H9 (cell line): ENCODE data around the gene TMEM169. TPM values are rescaled to one million over a fixed set of nuclear protein-coding genes. Genes with fewer than 3 reads are reported as not detected.

Experiments
- DNase-seq: peaks from one replicate; pipeline ENCODE4 v3.0.0-alpha.2; 2017
- H2AFZ ChIP-seq: one replicate; pipeline ENCODE4 v1.6.1; 2013; ENCODE audit warnings: mild to moderate bottlenecking, low read length, control low read depth, moderate library complexity
- H2AK5ac ChIP-seq: 2 replicates; pipeline ENCODE4 v1.6.1; 2013; ENCODE audit warnings: low read length, control low read depth, mixed read lengths; ENCODE audit not compliant: insufficient read length
- H2BK120ac ChIP-seq: one replicate; pipeline ENCODE4 v1.6.1; 2013; ENCODE audit warnings: low read depth, mild to moderate bottlenecking, low read length, control low read depth, inconsistent platforms; ENCODE audit not compliant: poor library complexity, severe bottlenecking
- H2BK12ac ChIP-seq: 2 replicates; pipeline ENCODE4 v1.6.1; 2013; ENCODE audit warnings: low read length, control low read depth, mixed read lengths, low read depth; ENCODE audit not compliant: insufficient read length
- H2BK15ac ChIP-seq: 2 replicates; pipeline ENCODE4 v1.6.1; 2013; ENCODE audit warnings: low read depth, low read length, control low read depth
- H2BK20ac ChIP-seq: one replicate; pipeline ENCODE4 v1.6.1; 2013; ENCODE audit warnings: low read depth, mild to moderate bottlenecking, low read length, control low read depth, inconsistent platforms; ENCODE audit not compliant: poor library complexity, severe bottlenecking
- H2BK5ac ChIP-seq: 2 replicates; pipeline ENCODE4 v1.6.1; 2013; ENCODE audit warnings: low read length, control low read depth, mixed read lengths; ENCODE audit not compliant: insufficient read length
- H3K14ac ChIP-seq: 2 replicates; pipeline ENCODE4 v1.6.1; 2013; ENCODE audit warnings: low read length, control low read depth; ENCODE audit not compliant: insufficient read depth
- H3K18ac ChIP-seq: 2 replicates; pipeline ENCODE4 v1.6.1; 2013; ENCODE audit warnings: low read depth, mild to moderate bottlenecking, mixed read lengths, low read length, control low read depth; ENCODE audit not compliant: insufficient read length
- H3K23ac ChIP-seq: 2 replicates; pipeline ENCODE4 v1.6.1; 2013; ENCODE audit warnings: low read length, control low read depth, mixed read lengths, low read depth; ENCODE audit not compliant: insufficient read length
- H3K23me2 ChIP-seq: 2 replicates; pipeline ENCODE4 v1.6.1; 2013; ENCODE audit warnings: low read depth, mild to moderate bottlenecking, mixed read lengths, low read length, control low read depth; ENCODE audit not compliant: insufficient read length, poor library complexity, severe bottlenecking
- H3K27ac ChIP-seq: 2 replicates; pipeline ENCODE4 v1.5.1; 2013; ENCODE audit warnings: low read length, control low read depth, mixed read lengths, low read depth; ENCODE audit not compliant: insufficient read length
- H3K27me3 ChIP-seq: 2 replicates; pipeline ENCODE4 v1.6.1; 2013; ENCODE audit warnings: low read length, control low read depth, inconsistent platforms; ENCODE audit not compliant: insufficient read depth
- H3K4ac ChIP-seq: 2 replicates; pipeline ENCODE4 v1.6.1; 2013; ENCODE audit warnings: low read depth, mild to moderate bottlenecking, control low read depth, inconsistent platforms, low read length, moderate library complexity
- H3K4me1 ChIP-seq: 2 replicates; pipeline ENCODE4 v1.6.1; 2013; ENCODE audit warnings: low read length, control low read depth, inconsistent platforms; ENCODE audit not compliant: insufficient read depth
- H3K4me2 ChIP-seq: 2 replicates; pipeline ENCODE4 v1.6.1; 2013; ENCODE audit warnings: low read length, control low read depth, mixed read lengths; ENCODE audit not compliant: insufficient read length, insufficient read depth
- H3K56ac ChIP-seq: 2 replicates; pipeline ENCODE4 v1.6.1; 2013; ENCODE audit warnings: low read depth, mild to moderate bottlenecking, mixed read lengths, low read length, control low read depth; ENCODE audit not compliant: insufficient read length
- H3K79me1 ChIP-seq: 2 replicates; pipeline ENCODE4 v1.6.1; 2013; ENCODE audit warnings: low read depth, mild to moderate bottlenecking, moderate library complexity, low read length, control low read depth, inconsistent platforms; ENCODE audit not compliant: insufficient read depth, poor library complexity, severe bottlenecking
- H3K79me2 ChIP-seq: 2 replicates; pipeline ENCODE4 v1.6.1; 2013; ENCODE audit warnings: low read length, control low read depth, inconsistent platforms; ENCODE audit not compliant: insufficient read depth
- H3K9ac ChIP-seq: 2 replicates; pipeline ENCODE4 v1.6.1; 2013; ENCODE audit warnings: low read length, control low read depth, mixed read lengths; ENCODE audit not compliant: insufficient read length; ENCODE audit errors: extremely low read depth
- H3K9me3 ChIP-seq: one replicate; pipeline ENCODE4 v1.6.1; 2013; ENCODE audit warnings: low read depth, low read length, inconsistent platforms; ENCODE audit not compliant: control insufficient read depth
- H3T11ph ChIP-seq: one replicate; pipeline ENCODE4 v1.6.1; 2013; ENCODE audit warnings: mild to moderate bottlenecking, low read length, control low read depth, inconsistent platforms
- H4K20me1 ChIP-seq: one replicate; pipeline ENCODE4 v1.6.1; 2013; ENCODE audit not compliant: control insufficient read depth, insufficient read length, insufficient read depth
- H4K5ac ChIP-seq: 2 replicates; pipeline ENCODE4 v1.6.1; 2013; ENCODE audit warnings: low read depth, mild to moderate bottlenecking, mixed read lengths, low read length, control low read depth; ENCODE audit not compliant: insufficient read length
- H4K8ac ChIP-seq: replicated peaks from 2 replicates; pipeline ENCODE4 v1.6.1; 2013; ENCODE audit warnings: low read length, control low read depth, mixed read lengths, low read depth; ENCODE audit not compliant: insufficient read length
- H4K91ac ChIP-seq: 2 replicates; pipeline ENCODE4 v1.6.1; 2013; ENCODE audit warnings: low read depth, mild to moderate bottlenecking, moderate library complexity, mixed read lengths, low read length, control low read depth; ENCODE audit not compliant: insufficient read length
- H3K27ac Mint-ChIP-seq, 3 experiments: 2 replicates in 2 of 3; 3 replicates in 1 of 3; pipeline ENCODE4 v1.8.0; 2020 to 2021; ENCODE audit warnings: mixed read lengths in 3 of 3, mild to moderate bottlenecking in 1 of 3, moderate library complexity in 1 of 3
- H3K27me3 Mint-ChIP-seq: 2 replicates; pipeline ENCODE4 v1.8.0; 2021; ENCODE audit warnings: low read depth, mild to moderate bottlenecking, moderate library complexity, mixed read lengths
- H3K36me3 Mint-ChIP-seq, 3 experiments: 2 replicates in 2 of 3; 3 replicates in 1 of 3; pipeline ENCODE4 v1.8.0; 2020 to 2021; ENCODE audit warnings: low read depth in 3 of 3, mixed read lengths in 3 of 3; ENCODE audit not compliant: insufficient read depth in 1 of 3
- H3K4me1 Mint-ChIP-seq, 2 experiments: 2 replicates each; pipeline ENCODE4 v1.8.0; 2020; ENCODE audit warnings: mixed read lengths in 2 of 2
- H3K4me3 Mint-ChIP-seq, 2 experiments: 2 replicates in 1 of 2; 3 replicates in 1 of 2; pipeline ENCODE4 v1.8.0; 2020 to 2021; ENCODE audit warnings: mild to moderate bottlenecking in 2 of 2, mixed read lengths in 2 of 2, moderate library complexity in 1 of 2
- H3K9me3 Mint-ChIP-seq, 2 experiments: 2 replicates in 1 of 2; 3 replicates in 1 of 2; pipeline ENCODE4 v1.8.0; 2020; ENCODE audit warnings: mild to moderate bottlenecking in 2 of 2, mixed read lengths in 2 of 2, moderate library complexity in 1 of 2
- WGBS: extraction: QIAGEN DNeasy Blood & Tissue Kit; methylation state at CpG from one replicate; pipeline ENCODE4 v1.1.7; 2013; ENCODE audit warnings: missing lambda C conversion rate, low lambda C conversion rate, mixed read lengths; ENCODE audit not compliant: insufficient read length; ENCODE audit errors: extremely low coverage; 5-methylcytosine and 5-hydroxymethylcytosine counted together
- total RNA-seq: library from RNA; stranded (reverse); gene quantifications from 2 replicates; pipeline ENCODE4 v1.2.1, GENCODE V29; 2021
- TF ChIP-seq, protein P1 (sequence below): fragments of 200-600 bp; sonication (generic); conservative IDR thresholded peaks from 3 replicates; pipeline ENCODE4 v1.8.0; 2021; ENCODE audit warnings: antibody characterized with exemption, mild to moderate bottlenecking

TMEM169 gene
- total RNA-seq, 1 experiment from 2014 or later: 1.0 TPM

DNA sequence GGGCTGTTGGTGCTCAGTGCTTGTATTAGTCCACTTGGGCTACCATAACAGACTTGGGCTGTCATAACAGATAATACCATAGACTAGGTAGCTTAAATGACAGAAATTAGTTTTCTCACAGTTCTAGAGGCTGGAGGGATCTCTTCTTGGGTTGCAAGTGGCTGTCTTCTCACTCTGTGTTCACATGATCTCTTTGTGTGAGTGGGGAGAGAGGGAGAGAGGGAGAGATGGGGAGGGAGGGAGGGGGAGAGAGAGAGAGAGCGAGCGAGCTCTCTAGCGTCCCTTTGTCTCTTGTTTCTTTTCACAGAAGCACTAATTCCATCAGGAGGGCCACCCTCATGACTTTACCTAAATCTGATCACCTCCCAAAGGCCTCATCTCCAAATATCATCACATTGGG is 23.0 kb downstream of the TMEM169 start:
- no peak overlapping the region for H4K8ac ChIP-seq
- no peak overlapping the region for H2BK20ac ChIP-seq
- no peak overlapping the region for H2AK5ac ChIP-seq
- no peak overlapping the region for H3K18ac ChIP-seq
- H4K91ac ChIP-seq: no peak overlapping the region
- no peak overlapping the region for H2BK15ac ChIP-seq
- H3K27me3 Mint-ChIP-seq: no peaks in the 10 kb centered on the region; the same call in 1 of the 2 replicates
- H3K79me1 ChIP-seq: no peaks in the 10 kb centered on the region
- TF ChIP-seq, protein P1, sequence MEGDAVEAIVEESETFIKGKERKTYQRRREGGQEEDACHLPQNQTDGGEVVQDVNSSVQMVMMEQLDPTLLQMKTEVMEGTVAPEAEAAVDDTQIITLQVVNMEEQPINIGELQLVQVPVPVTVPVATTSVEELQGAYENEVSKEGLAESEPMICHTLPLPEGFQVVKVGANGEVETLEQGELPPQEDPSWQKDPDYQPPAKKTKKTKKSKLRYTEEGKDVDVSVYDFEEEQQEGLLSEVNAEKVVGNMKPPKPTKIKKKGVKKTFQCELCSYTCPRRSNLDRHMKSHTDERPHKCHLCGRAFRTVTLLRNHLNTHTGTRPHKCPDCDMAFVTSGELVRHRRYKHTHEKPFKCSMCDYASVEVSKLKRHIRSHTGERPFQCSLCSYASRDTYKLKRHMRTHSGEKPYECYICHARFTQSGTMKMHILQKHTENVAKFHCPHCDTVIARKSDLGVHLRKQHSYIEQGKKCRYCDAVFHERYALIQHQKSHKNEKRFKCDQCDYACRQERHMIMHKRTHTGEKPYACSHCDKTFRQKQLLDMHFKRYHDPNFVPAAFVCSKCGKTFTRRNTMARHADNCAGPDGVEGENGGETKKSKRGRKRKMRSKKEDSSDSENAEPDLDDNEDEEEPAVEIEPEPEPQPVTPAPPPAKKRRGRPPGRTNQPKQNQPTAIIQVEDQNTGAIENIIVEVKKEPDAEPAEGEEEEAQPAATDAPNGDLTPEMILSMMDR: no peak
- no peak overlapping the region for H3K27ac ChIP-seq
- H3K27ac Mint-ChIP-seq: no peak overlapping the region
- H4K20me1 ChIP-seq: no peaks in the 10 kb centered on the region
- H3K23ac ChIP-seq: no peak overlapping the region
- no peak for DNase-seq
- no peak overlapping the region for H2AFZ ChIP-seq
- no peaks in the 10 kb centered on the region for H3K27me3 ChIP-seq
- no peak overlapping the region for H3K56ac ChIP-seq
- H3K79me2 ChIP-seq: peaks cover under 1% of the 10 kb centered on the region; the same call in 1 of the 2 replicates
- H3K4ac ChIP-seq: no peak overlapping the region
- peaks cover 0 to 3% of the 10 kb centered on the region in 2 experiments; a peak in 2 of 5 replicates for H3K9me3 Mint-ChIP-seq
- H3K4me1 ChIP-seq: no peaks in the 10 kb centered on the region; the same call in 1 of the 2 replicates
- H3T11ph ChIP-seq: no peak overlapping the region
- peaks cover 0 to 4% (median under 1%) of the 10 kb centered on the region in 3 experiments; a peak in 3 of 7 replicates for H3K36me3 Mint-ChIP-seq
- no peak overlapping the region for H2BK5ac ChIP-seq
- no peaks in the 10 kb centered on the region for H3K9me3 ChIP-seq
- no peak overlapping the region for H3K14ac ChIP-seq
- H3K4me2 ChIP-seq: no peak overlapping the region
- no CpG with 5 or more reads among the region's 3 CpGs for WGBS
- H2BK12ac ChIP-seq: no peak overlapping the region
- H3K23me2 ChIP-seq: peaks cover 3% of the 10 kb centered on the region
- no peak overlapping the region; a peak in 1 of 5 replicates for H3K4me3 Mint-ChIP-seq
- no peak overlapping the region for H2BK120ac ChIP-seq
- H3K4me1 Mint-ChIP-seq: peaks cover 13 to 18% of the 10 kb centered on the region in 2 experiments
- H3K9ac ChIP-seq: no peak overlapping the region
- no peak overlapping the region for H4K5ac ChIP-seq
